SK-MEL-5 (cell line): ENCODE measurements around the gene PHETA1. TPM values are rescaled to one million over a fixed set of nuclear protein-coding genes. Genes with fewer than 3 reads are reported as not detected.

Experiments
- DNase-seq: peaks from one replicate; pipeline ENCODE4 v3.0.0-alpha.2; 2016; ENCODE audit warnings: low read depth, low spot score
- in situ Hi-C: cut with HindIII; loops from 2 replicates; pipeline ENCODE4 v1.10.0; 2016; ENCODE audit warnings: low sequenced_read_pairs, high pct_unique_total_duplicates, low pct_unique_long_range_greater_than_20kb
- small RNA-seq, 2 experiments: library from RNA; depleted of rRNA; stranded (forward); fragments of <200 nt; gene quantifications; one replicate each; pipeline ENCODE3, GENCODE V24; 2014
- total RNA-seq: library from RNA; depleted of rRNA; stranded (reverse); fragments of >200 nt; shearing (Covaris generic); gene quantifications from 2 replicates; pipeline ENCODE4 v1.2.3, GENCODE V29; 2014; rRNA removed

The PHETA1 gene
- total RNA-seq, 1 experiment from 2014 or later, result 5.0 TPM

- in situ Hi-C loops, result no loop called here
- DNase-seq, result no peak
These were observed 50.4 kb downstream of the PHETA1 start for GRCh38 chr12:111318450-111318849.

- no peak for DNase-seq
- in situ Hi-C loops, result no loop called here
These were observed 52.2 kb downstream of the PHETA1 start for GRCh38 chr12:111316671-111317070.

- peak; percentile 39 for DNase-seq
- in situ Hi-C loops, result no loop called here
These were observed 53.8 kb downstream of the PHETA1 start for GRCh38 chr12:111314953-111315539.

- DNase-seq, result peak; percentile 78
- in situ Hi-C loops, result no loop called here
These were observed 55.0 kb downstream of the PHETA1 start for GRCh38 chr12:111313833-111314259.

- no peak for DNase-seq
- in situ Hi-C loops, result no loop called here
These were observed 56.2 kb downstream of the PHETA1 start for GRCh38 chr12:111312708-111313107.

GRCh38 chr12:111312016-111312415 is 56.9 kb downstream of the PHETA1 start:
- no peak for DNase-seq
- in situ Hi-C loops, result no loop called here

GRCh38 chr12:111311011-111311410 is 57.9 kb downstream of the PHETA1 start:
- no peak for DNase-seq
- in situ Hi-C loops, result no loop called here

Small RNA genes within 50 kb of the gene (small RNA-seq; reads per million reads assigned to genes)
- 0 reads per million in 2 experiments for gene RNA5SP373

Other genes starting within 250 kb of the PHETA1 start
- 55.2 and 57.1 TPM in 2 replicates for gene SH2B3, start 36.8 kb upstream of the PHETA1 start, total RNA-seq
- 12.4 and 12.8 TPM in 2 replicates for gene ATXN2, start 230.2 kb upstream of the PHETA1 start, total RNA-seq